SK-N-SH (cell line): Measurements from ENCODE around the gene PPAN. TPM values are rescaled to one million over a fixed set of nuclear protein-coding genes. Genes with fewer than 3 reads are reported as not detected.

ENCODE experiments used
- CTCF ChIA-PET: fragments of 300-600, 350-600 bp; formaldehyde crosslinking; extraction: SDS; loops from one replicate; lab custom pipeline; 2021; lab: Yijun Ruan, JAX
- POLR2A ChIA-PET: fragments of 350-600 bp; sonication (Branson Sonifier 250); formaldehyde crosslinking; extraction: SDS; loops from one replicate; lab custom pipeline; 2020; ENCODE audit warnings: antibody characterized with exemption, inconsistent platforms; lab: Yijun Ruan, JAX
- DNase-seq: peaks from one replicate; pipeline ENCODE4 v3.0.0; 2012
- H2AFZ ChIP-seq: fragments of 200-600 bp; sonication (generic); 2 replicates; pipeline ENCODE4 v1.8.1; 2016; ENCODE audit warnings: antibody characterized with exemption, mild to moderate bottlenecking, low read depth
- H3F3A ChIP-seq: fragments of 200-600 bp; sonication (generic); replicated peaks from 2 replicates; pipeline ENCODE3; 2016; ENCODE audit warnings: antibody characterized with exemption, mild to moderate bottlenecking; ENCODE audit not compliant: insufficient read depth
- H3K27ac ChIP-seq, 2 experiments: fragments of 200-500 bp in 1 of 2; fragments of 200-600 bp in 1 of 2; sonication (Bioruptor generic) in 1 of 2; sonication (generic), shearing (Covaris generic) in 1 of 2; 2 replicates each; pipeline versions ENCODE4 v1.5.1 to v1.6.1; 2014 to 2016; ENCODE audit warnings: low read depth in 2 of 2, inconsistent platforms in 1 of 2, low read length in 1 of 2, mild to moderate bottlenecking in 1 of 2, mixed read lengths in 1 of 2
- H3K27me3 ChIP-seq: fragments of 200-600 bp; sonication (generic), shearing (Covaris generic); 2 replicates; pipeline ENCODE4 v1.6.1; 2016; ENCODE audit warnings: mixed run types; ENCODE audit not compliant: insufficient read depth
- H3K36me3 ChIP-seq, 2 experiments: fragments of 200-500 bp in 1 of 2; fragments of 200-600 bp in 1 of 2; sonication (Bioruptor generic) in 1 of 2; sonication (generic) in 1 of 2; replicated peaks in 1 of 2; 2 replicates each; pipeline versions ENCODE3 to v1.5.1; 2014 to 2016; ENCODE audit warnings: low read length in 1 of 2, mild to moderate bottlenecking in 1 of 2; ENCODE audit not compliant: insufficient read depth in 2 of 2, control insufficient read depth in 1 of 2
- H3K4me1 ChIP-seq, 2 experiments: fragments of 200-500 bp in 1 of 2; fragments of 200-600 bp in 1 of 2; sonication (Bioruptor generic) in 1 of 2; sonication (generic), shearing (Covaris generic) in 1 of 2; 2 replicates each; pipeline versions ENCODE4 v1.5.1 to v1.6.1; 2014 to 2016; ENCODE audit warnings: low read depth in 1 of 2, low read length in 1 of 2, mixed run types in 1 of 2; ENCODE audit not compliant: insufficient read depth in 2 of 2, control insufficient read depth in 1 of 2
- H3K4me2 ChIP-seq: fragments of 200-600 bp; sonication (generic), shearing (Covaris generic); 2 replicates; pipeline ENCODE4 v1.6.1; 2017; ENCODE audit warnings: mixed run types
- H3K4me3 ChIP-seq, 2 experiments: fragments of 200-500 bp in 1 of 2; fragments of 200-600 bp in 1 of 2; sonication (Bioruptor generic) in 1 of 2; sonication (generic), shearing (Covaris generic) in 1 of 2; 2 replicates each; pipeline versions ENCODE4 v1.5.1 to v1.8.1; 2014 to 2016; ENCODE audit warnings: low read depth in 2 of 2, inconsistent platforms in 1 of 2, low read length in 1 of 2, mild to moderate bottlenecking in 1 of 2, mixed read lengths in 1 of 2, moderate library complexity in 1 of 2
- H3K79me2 ChIP-seq: fragments of 200-600 bp; sonication (generic); 2 replicates; pipeline ENCODE4 v1.8.1; 2017; ENCODE audit warnings: mild to moderate bottlenecking; ENCODE audit not compliant: insufficient read depth
- H3K9ac ChIP-seq: fragments of 200-600 bp; sonication (generic); 2 replicates; pipeline ENCODE4 v1.6.1; 2017; ENCODE audit warnings: mixed run types
- H3K9me2 ChIP-seq: fragments of 200-600 bp; sonication (generic); 2 replicates; pipeline ENCODE4 v1.6.1; 2017; ENCODE audit warnings: mixed run types
- H3K9me3 ChIP-seq: fragments of 200-600 bp; sonication (generic); 2 replicates; pipeline ENCODE4 v1.6.1; 2017; ENCODE audit warnings: mixed run types, mild to moderate bottlenecking, moderate library complexity
- H4K20me1 ChIP-seq: fragments of 200-600 bp; sonication (generic); 2 replicates; pipeline ENCODE4 v1.6.1; 2017; ENCODE audit warnings: mild to moderate bottlenecking, mixed run types; ENCODE audit not compliant: insufficient read depth
- EP300 ChIP-seq, 2 experiments: IDR thresholded peaks; 2 replicates each; pipeline versions ENCODE4 v1.4.0 to v1.6.1; 2012; ENCODE audit warnings: borderline replicate concordance in 1 of 2, low read depth in 1 of 2, low read length in 1 of 2
- EZH2phosphoT487 ChIP-seq: fragments of 200-600 bp; sonication (generic); IDR thresholded peaks from 2 replicates; pipeline ENCODE4 v1.6.1; 2017; ENCODE audit warnings: low read depth, mixed run types, mild to moderate bottlenecking, antibody characterized with exemption, moderate library complexity, borderline replicate concordance
- FOXJ3 ChIP-seq: sonication (generic); formaldehyde crosslinking; IDR thresholded peaks from 2 replicates; pipeline ENCODE4 v1.5.1; 2020; ENCODE audit warnings: mild to moderate bottlenecking, missing genetic modification reagents
- FOXM1 ChIP-seq: IDR thresholded peaks from 2 replicates; pipeline ENCODE4 v1.4.0; 2012; ENCODE audit warnings: low read depth, mild to moderate bottlenecking
- GATA2 ChIP-seq: sonication (generic); formaldehyde crosslinking; IDR thresholded peaks from 2 replicates; pipeline ENCODE4 v1.5.0; 2020; ENCODE audit warnings: mild to moderate bottlenecking, missing genetic modification reagents
- NFIC ChIP-seq: IDR thresholded peaks from 2 replicates; pipeline ENCODE4 v1.4.0; 2012; ENCODE audit warnings: borderline replicate concordance
- NRF1 ChIP-seq: IDR thresholded peaks from 2 replicates; pipeline ENCODE4 v1.6.1; 2012; ENCODE audit warnings: low read depth, mild to moderate bottlenecking, low read length
- POLR2AphosphoS5 ChIP-seq: IDR thresholded peaks from 2 replicates; pipeline ENCODE4 v1.6.1; 2012; ENCODE audit warnings: low read depth, low read length
- RCOR1 ChIP-seq: fragments of 150-350 bp; IDR thresholded peaks from 2 replicates; pipeline ENCODE4 v1.6.1; 2017; ENCODE audit warnings: antibody characterized with exemption, low read length
- RFX5 ChIP-seq: IDR thresholded peaks from 2 replicates; pipeline ENCODE4 v1.6.1; 2012; ENCODE audit warnings: mild to moderate bottlenecking, improper control_type of control experiment, low read length
- SIN3A ChIP-seq: IDR thresholded peaks from 2 replicates; pipeline ENCODE4 v1.6.1; 2012; ENCODE audit warnings: low read depth, mild to moderate bottlenecking, low read length, moderate library complexity, borderline replicate concordance
- SMC3 ChIP-seq: IDR thresholded peaks from 2 replicates; pipeline ENCODE4 v1.6.1; 2012; ENCODE audit warnings: low read depth, low read length, improper control_type of control experiment
- TCF12 ChIP-seq: IDR thresholded peaks from 2 replicates; pipeline ENCODE4 v1.4.0; 2012
- TEAD4 ChIP-seq: IDR thresholded peaks from 2 replicates; pipeline ENCODE4 v1.4.0; 2012; ENCODE audit warnings: mild to moderate bottlenecking, borderline replicate concordance; ENCODE audit not compliant: insufficient read depth
- WGBS: methylation state at CpG from one replicate; pipeline ENCODE4 v1.1.6; 2017; ENCODE audit warnings: low lambda C conversion rate; 5-methylcytosine and 5-hydroxymethylcytosine counted together
- polyA plus RNA-seq, 3 experiments: library from polyadenylated mRNA; depleted of rRNA; stranded (reverse); fragments of >200 nt; gene quantifications; 2 replicates each; pipeline ENCODE4 v1.2.3, GENCODE V29; 2012
- TF ChIP-seq, protein P1 (sequence below): IDR thresholded peaks from 2 replicates; pipeline ENCODE4 v1.4.0; 2012; ENCODE audit warnings: low read depth
- TF ChIP-seq, protein P2 (sequence below): IDR thresholded peaks from 2 replicates; pipeline ENCODE4 v1.4.0; 2012; ENCODE audit warnings: low read depth, borderline replicate concordance
- TF ChIP-seq, protein P3 (sequence below): fragments of 200-600 bp; sonication (generic); IDR thresholded peaks from 2 replicates; pipeline ENCODE4 v1.6.1; 2017; ENCODE audit warnings: antibody characterized with exemption, mild to moderate bottlenecking, moderate library complexity
- TF ChIP-seq, protein P4 (sequence below): fragments of 150-350 bp; IDR thresholded peaks from 2 replicates; pipeline ENCODE4 v1.6.1; 2017; ENCODE audit warnings: antibody characterized with exemption, low read length, low read depth, borderline replicate concordance
- TF ChIP-seq, protein P5 (sequence below): IDR thresholded peaks from 2 replicates; pipeline ENCODE4 v1.4.0; 2012; ENCODE audit warnings: low read depth, borderline replicate concordance

Gene PPAN
- polyA plus RNA-seq, 1 of the 3 experiments (the other 2 are of a cell fraction), result 75.6 TPM

DNA sequence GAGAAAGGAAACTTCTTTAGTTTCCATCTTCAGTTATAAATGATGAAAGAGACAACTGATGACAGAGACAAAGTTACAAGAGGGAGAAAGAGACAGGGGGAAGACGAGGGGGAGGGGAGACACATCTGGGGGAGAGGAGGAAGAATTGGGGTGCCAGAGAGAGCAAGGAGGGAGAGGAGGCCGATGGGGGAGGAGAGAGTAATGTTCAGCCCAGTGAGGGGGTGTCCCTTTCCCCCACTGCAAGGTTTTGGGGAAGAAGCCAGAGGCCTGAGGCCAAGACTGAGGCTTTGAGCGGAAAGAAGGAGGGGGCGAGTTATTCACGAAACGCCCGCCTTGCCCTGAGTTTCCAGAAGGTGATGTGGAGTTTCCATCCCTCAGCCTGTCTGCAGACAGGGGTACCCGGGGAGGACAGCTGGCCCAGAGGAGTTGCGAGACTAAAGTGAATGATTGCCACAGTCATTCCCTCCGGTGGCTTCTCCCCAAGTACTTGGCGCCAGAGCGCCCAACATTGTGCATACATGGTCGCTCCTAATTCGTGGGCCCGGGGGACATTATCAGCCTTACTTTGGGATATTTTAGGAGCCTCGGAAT is 558 bp upstream of the PPAN start:
- Histone ChIP-seq H3K4me3 (no peak overlapping the region), H2AFZ (0 out of 2 replicates have a peak overlapping the region, but pooled peaks have one; percentile 60), H3K79me2 (peaks cover 31% of the 10 kb centered on the region), H3K9ac (no peak overlapping the region), H3K36me3 (peaks cover 23 to 29% of the 10 kb centered on the region in 2 experiments), H3K4me1 (peaks cover 0 to 24% of the 10 kb centered on the region in 2 experiments; a peak in 1 of 4 replicates), H3K9me2 (no peaks in the 10 kb centered on the region), H3F3A (no peaks in the 10 kb centered on the region), H3K27ac (peak overlapping the region in 1 of 2 experiments; percentile 8; a peak in 1 of 4 replicates), H3K27me3 (no peaks in the 10 kb centered on the region), H3K4me2 (no peak overlapping the region), H4K20me1 (no peaks in the 10 kb centered on the region), H3K9me3 (no peaks in the 10 kb centered on the region)
- 58% methylated on average over 12 of the region's 16 CpGs for WGBS
- ChIA-PET CTCF (interaction anchor here (1.0 to 5.6 kb wide), 3 partner anchors 9 to 144 kb away, joined by 6 to 58 read pairs (median 13); partner anchors contain the start of gene EIF3G), POLR2A (interaction anchor here (1.0 to 4.2 kb wide), 5 partner anchors 9 to 34 kb away, joined by 3 to 35 read pairs (median 5); partner anchors contain the start of gene EIF3G)
- TF ChIP-seq, protein P1, sequence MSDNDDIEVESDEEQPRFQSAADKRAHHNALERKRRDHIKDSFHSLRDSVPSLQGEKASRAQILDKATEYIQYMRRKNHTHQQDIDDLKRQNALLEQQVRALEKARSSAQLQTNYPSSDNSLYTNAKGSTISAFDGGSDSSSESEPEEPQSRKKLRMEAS, result no peak
- TF ChIP-seq SMC3, result no peak
- TF ChIP-seq, protein P2, sequence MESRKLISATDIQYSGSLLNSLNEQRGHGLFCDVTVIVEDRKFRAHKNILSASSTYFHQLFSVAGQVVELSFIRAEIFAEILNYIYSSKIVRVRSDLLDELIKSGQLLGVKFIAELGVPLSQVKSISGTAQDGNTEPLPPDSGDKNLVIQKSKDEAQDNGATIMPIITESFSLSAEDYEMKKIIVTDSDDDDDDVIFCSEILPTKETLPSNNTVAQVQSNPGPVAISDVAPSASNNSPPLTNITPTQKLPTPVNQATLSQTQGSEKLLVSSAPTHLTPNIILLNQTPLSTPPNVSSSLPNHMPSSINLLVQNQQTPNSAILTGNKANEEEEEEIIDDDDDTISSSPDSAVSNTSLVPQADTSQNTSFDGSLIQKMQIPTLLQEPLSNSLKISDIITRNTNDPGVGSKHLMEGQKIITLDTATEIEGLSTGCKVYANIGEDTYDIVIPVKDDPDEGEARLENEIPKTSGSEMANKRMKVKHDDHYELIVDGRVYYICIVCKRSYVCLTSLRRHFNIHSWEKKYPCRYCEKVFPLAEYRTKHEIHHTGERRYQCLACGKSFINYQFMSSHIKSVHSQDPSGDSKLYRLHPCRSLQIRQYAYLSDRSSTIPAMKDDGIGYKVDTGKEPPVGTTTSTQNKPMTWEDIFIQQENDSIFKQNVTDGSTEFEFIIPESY, result no peak
- no peak for TF ChIP-seq FOXM1
- no peak for TF ChIP-seq GATA2 (CRISPR knock-in tag)
- TF ChIP-seq, protein P3, sequence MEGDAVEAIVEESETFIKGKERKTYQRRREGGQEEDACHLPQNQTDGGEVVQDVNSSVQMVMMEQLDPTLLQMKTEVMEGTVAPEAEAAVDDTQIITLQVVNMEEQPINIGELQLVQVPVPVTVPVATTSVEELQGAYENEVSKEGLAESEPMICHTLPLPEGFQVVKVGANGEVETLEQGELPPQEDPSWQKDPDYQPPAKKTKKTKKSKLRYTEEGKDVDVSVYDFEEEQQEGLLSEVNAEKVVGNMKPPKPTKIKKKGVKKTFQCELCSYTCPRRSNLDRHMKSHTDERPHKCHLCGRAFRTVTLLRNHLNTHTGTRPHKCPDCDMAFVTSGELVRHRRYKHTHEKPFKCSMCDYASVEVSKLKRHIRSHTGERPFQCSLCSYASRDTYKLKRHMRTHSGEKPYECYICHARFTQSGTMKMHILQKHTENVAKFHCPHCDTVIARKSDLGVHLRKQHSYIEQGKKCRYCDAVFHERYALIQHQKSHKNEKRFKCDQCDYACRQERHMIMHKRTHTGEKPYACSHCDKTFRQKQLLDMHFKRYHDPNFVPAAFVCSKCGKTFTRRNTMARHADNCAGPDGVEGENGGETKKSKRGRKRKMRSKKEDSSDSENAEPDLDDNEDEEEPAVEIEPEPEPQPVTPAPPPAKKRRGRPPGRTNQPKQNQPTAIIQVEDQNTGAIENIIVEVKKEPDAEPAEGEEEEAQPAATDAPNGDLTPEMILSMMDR, result no peak
- no peak for TF ChIP-seq SIN3A
- no peak for TF ChIP-seq FOXJ3 (CRISPR knock-in tag)
- TF ChIP-seq, protein P4, sequence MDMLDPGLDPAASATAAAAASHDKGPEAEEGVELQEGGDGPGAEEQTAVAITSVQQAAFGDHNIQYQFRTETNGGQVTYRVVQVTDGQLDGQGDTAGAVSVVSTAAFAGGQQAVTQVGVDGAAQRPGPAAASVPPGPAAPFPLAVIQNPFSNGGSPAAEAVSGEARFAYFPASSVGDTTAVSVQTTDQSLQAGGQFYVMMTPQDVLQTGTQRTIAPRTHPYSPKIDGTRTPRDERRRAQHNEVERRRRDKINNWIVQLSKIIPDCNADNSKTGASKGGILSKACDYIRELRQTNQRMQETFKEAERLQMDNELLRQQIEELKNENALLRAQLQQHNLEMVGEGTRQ, result no peak
- TF ChIP-seq NRF1, result no peak
- no peak for TF ChIP-seq EZH2phosphoT487
- TF ChIP-seq TEAD4, result no peak
- no peak for TF ChIP-seq POLR2AphosphoS5
- no peak for TF ChIP-seq NFIC
- TF ChIP-seq EP300 (IDR thresholded peaks at IDR 0.05; ENCODE audit: borderline replicate concordance in 1 of 2, low read depth in 1 of 2, low read length in 1 of 2), result no peak
- TF ChIP-seq RCOR1, result no peak
- no peak for TF ChIP-seq RFX5
- TF ChIP-seq TCF12, result no peak
- TF ChIP-seq, protein P5, sequence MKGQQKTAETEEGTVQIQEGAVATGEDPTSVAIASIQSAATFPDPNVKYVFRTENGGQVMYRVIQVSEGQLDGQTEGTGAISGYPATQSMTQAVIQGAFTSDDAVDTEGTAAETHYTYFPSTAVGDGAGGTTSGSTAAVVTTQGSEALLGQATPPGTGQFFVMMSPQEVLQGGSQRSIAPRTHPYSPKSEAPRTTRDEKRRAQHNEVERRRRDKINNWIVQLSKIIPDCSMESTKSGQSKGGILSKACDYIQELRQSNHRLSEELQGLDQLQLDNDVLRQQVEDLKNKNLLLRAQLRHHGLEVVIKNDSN, result no peak
- DNase-seq, result no peak
